Measurements from ENCODE around the gene TSHZ2. TPM values are rescaled to one million over a fixed set of nuclear protein-coding genes. Genes with fewer than 3 reads are reported as not detected.

The TSHZ2 gene
- total RNA-seq, 1 experiment from 2014 or later, result 0.05 TPM

DNA sequence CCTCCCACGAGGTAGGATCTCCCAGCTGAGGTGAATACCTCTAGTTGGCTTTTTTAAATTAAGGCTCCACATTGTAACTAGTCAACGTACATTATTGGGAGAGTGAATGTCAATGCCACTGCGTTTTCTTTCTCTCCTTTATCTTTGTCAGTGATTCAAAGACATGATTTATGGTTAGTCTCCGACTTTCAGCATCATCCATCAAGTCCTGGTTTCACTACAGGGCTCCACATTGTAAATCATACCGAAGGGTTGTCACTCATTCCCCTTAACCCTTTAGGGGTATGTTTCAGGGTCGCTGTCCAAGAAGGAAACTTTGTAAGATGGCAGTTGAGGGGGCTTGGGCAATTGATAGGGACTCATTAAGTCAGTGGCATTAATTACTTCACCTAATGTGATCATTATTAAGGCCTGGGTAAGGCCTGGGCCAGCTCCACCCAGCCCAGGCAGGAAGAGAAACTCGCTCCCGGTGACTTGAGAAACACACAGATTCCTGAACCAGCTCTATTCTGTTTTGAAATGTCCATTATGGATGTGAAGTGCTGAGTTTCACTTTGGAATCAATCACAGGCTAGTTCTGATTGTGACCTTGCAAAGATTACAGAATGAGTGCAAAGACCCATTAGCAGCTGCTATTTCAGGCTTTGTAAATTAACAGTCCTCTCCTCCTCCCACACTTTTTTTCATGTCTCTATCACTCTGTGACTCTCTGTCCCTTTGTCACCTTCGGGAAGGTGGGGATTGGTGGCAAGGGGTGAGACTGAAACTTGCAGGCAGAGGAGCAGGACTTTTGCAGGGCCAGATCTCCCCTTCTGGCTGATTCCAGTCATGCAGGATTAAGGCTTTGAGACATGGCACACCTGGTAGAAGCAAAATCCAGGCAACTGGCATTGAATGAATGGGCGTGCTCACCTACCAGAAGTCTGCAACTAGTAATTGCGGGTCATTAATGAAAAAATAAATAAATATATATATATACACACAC lies 222.4 kb downstream of the TSHZ2 start:
- no peak for DNase-seq (ENCODE audit: low spot score)

DNA sequence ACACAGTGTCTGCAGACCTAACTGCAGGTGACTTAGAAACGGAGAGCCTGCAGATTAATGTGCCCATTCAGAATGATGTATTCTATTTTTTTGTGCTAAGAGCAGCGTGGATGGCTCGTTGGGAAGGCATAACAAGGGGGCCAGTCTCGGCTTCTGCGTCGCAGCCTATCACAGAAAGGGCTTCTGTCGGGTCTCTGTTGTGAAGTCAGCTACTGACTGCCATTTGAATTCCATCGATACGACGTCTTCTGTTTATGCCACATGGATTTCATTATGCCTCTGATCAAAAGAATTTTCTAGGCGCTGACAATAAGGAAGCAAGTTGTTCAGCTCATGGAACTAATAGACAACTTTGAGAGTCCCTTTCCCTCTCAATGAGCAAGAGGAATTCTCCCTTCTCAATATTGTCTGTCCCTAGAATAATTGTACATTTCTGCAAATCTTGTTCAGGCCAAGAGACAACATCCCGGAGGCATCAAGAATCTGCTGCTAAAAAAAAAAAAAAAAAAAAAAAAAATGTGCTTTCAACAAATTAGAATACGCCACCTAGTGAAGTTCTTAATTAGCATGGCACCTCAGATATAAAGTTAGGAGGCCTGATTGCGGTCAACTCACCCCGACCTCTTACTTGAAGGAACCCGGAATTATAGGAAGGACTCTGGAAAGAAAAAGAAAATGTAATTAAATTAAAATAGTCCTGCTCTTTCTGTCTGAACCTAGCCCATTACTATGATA lies 223.9 kb downstream of the TSHZ2 start:
- no peak for DNase-seq (ENCODE audit: low spot score)

DNA sequence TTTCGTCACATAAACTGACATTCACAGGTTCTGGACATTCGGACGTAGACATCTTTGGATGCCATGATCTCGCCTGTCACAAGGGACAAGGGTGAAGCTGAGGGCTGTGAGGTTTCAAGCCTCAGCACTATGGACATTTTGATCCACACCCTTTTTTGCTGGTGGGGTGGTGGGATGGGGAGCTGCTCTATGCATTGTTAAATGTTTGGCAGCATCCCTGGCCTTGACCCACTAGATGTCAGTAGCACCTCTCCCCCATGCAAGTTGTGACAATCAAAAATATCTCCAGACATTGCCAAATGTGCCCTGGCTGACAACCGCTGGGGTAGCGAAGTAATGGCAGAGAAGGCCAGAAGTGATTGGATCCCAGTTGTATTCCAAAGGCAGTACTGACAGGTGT lies 229.4 kb downstream of the TSHZ2 start:
- DNase-seq (ENCODE audit: low spot score), result no peak

DNA sequence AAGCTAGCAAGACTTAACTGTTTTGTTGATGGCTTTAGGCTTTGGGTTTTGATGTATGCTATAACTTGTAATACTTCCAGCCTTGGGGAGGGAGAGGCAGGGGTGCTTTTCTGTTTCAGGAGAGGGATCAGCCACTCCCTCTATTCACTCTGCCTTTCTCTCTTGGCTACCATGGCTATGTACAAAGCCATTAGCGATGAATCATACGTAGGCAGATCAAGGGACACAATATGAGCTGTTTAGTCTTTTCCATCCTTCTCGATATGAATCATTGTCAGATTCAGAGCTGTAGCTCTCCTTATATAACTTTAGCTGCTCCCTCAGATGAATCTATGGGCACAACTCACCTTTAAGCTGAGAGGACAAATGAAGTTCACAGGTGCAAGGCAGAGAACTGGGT lies 230.6 kb downstream of the TSHZ2 start:
- no peak for DNase-seq (ENCODE audit: low spot score)

DNA sequence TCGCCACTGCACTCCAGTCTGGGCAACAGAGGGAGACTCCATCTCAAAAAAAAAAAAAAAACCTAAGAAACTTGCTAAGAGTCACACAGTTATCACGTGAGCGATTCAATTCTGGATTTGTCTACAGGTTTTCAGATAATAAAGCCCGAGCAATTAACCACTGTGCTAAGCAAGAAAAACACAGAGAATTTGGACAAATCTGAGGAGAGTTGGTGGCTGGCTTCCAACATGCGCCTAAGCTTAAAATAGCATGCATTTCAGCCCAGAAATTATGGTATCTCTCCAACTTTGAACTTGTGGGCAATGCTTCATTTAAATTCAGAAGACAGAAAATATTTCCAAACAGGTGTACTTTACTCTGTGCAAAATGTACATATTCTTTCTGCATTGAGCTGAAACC lies 232.9 kb downstream of the TSHZ2 start:
- no peak for DNase-seq (ENCODE audit: low spot score)

DNA sequence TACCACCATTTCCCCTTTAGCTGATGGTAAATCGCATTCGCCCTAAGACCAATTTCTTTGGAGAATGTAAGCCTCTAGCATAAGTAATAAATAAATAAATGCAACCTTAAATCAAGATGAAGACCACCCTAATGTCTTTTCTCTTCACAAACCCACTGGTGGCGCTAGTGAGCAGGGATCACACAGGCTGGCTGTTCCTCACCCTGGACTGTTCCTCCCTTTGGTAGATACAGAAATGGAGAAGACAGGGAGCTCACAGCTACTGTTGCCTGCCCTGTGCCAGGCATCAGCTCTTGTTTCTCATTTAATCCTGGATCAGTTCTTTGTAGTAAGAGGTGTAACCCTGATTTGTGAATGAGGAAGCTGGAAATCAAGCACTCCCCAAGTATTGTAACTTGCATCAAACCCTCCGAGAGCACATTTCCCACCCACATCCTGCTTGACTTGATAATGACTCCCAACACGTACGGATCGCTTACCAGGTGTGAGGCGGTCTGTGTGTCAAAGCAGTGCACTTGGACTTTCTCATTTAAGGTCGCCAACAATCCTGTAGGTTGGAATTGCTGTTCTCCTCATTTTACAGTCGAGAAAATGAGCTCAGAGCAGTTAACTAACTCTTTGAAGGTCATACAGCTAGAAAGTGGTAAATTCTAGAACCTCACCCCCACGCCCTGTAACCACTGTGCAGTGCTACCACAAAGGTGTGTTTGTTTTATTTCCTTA lies 236.1 kb downstream of the TSHZ2 start:
- DNase-seq (ENCODE audit: low spot score), result no peak

DNA sequence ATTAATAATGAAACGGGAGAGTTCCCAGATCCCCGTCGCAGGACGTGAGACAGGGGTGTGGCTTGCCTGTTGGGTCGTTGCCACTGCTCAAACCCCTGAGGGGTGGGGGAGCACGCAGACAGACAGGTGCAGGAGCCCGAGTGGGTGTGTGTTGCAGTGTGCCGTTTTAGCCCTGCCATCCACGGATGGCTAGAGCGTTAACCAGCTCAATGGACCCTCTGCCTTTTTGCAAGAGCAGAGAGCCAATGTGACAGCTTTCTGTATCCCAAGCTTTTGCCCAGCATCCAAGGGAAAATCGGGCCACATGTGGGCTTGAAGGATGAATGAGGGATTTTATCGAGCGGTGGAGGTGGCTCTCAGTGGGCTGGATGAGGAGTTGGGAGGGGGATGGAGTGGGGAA lies 237.9 kb downstream of the TSHZ2 start:
- DNase-seq (ENCODE audit: low spot score), result no peak

DNA sequence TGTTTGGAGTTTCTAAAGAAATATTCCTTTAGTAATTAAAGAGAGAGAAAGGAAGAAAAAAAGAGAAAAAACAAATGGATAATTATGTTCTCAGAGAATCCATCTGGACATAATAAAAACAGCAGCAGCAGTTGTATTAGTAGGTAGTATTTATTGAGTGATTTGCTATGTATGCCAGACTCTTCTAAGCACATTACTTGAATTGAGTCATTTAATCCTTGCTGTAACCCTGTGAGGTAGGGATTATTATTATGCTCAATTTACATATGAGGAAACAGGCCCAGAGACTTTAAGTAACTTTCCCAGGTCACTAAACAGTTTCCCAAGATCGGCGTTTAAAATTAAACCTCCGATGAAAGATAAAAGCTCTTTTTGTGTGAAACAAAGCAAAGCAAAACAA lies 238.8 kb downstream of the TSHZ2 start:
- DNase-seq (ENCODE audit: low spot score), result no peak

DNA sequence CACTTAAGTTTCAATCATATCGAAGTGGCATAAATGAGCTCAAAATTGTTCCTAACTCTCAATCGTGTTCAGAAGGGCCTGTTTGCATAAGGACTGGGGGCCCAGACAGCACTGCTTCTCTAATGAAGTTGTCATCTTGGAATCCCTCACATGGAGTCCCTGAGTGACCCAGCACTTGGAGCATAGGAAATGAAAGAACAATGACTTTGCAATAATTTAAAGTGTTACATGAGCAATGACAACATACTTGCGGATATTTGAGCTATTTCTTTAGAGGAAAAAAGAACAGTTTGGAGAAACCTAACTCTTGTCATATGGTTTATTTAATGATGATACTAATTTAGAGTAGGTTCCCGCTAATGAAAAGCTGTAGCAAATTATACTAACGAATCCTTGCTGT lies 239.9 kb downstream of the TSHZ2 start:
- no peak for DNase-seq (ENCODE audit: low spot score)

DNA sequence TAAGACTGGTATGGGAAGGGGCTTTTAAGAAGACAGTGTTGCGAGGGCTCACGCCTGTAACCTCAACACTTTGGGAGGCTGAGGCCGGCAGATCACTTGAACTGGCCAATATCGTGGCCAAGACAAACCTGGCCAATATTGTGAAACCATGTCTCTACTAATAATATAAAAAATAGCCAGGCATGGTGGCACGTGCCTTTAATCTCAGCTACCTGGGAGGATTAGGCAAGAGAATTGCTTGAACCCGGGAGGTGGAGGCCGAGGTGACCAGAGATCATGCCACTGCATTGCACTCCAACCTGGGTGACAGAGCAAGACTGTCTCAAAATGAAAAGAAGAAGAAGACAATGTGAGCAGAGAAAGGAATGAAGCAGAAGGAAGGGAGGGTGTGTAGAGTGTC lies 242.2 kb downstream of the TSHZ2 start:
- DNase-seq (ENCODE audit: low spot score), result no peak

DNA sequence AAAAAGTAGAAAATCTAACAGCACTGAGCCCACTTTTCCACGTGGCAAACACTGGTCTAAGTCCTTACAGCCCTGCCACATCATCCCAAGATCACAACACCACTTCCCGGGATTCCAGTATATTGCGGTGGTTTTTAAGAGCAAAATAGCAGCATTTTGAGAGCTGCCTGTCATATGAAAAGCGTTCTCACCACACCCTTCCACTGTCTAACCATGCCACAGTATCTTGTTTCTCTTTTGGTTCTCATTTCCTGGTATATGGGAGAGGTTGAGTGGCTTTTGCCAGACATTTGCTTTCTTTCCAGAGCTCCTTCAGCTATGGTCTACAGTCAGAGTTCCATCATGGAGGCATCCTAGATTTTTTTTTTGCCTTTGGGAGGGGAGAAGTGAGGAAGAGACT lies 243.0 kb downstream of the TSHZ2 start:
- DNase-seq (ENCODE audit: low spot score), result no peak

DNA sequence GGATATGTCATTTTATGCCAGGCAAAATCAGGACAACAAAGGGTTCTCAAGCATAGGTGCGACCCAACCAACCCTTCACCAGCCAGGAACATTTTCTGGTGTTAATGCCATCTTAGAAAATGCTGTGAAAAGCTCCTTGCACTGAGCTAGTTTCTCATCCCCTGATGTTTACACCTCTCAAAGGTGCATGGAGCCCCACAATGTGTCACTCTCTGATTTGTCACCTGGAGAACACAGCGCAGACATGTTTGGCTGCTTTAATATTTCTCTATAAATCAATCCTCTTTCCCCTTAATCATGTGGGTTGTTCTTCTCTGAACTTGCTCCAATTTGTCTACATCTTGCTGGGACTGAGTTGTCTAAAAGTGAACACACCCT lies 244.3 kb downstream of the TSHZ2 start:
- DNase-seq (ENCODE audit: low spot score), result no peak

DNA sequence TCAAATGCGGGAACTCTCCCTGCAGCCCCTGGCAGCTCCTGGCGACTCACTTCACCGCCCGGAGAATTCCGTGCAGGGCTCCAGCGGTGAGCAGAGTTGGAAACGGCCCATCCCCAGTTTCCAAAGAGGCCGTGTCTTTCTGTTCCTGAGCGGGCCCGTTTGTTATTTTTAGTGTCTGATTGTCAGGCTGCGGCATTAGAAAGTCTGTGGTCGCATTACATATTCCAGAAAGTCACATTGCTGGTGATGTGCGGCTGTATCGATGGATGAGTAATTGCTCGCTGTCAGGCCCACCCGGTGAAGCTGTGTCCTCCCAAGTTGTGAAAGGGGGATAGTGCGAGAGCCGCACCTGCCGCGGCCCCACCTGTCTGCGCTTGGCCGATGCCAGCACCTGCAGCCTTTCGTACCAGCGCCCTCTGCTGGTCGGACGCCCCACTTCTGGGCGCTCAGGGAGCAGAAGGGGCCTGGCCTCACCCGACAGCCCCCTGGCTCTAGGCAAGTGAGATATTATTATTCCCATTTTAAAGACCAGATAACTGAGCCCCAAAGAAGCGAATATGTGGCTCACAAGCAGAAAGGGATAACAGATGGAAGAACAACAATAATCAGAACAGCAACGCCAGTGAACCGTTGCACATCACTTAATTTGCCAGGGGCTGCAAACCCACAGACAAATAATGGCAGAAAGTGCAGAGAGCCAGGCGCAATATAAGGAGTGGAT lies 244.9 kb downstream of the TSHZ2 start:
- DNase-seq (ENCODE audit: low spot score), result peak; percentile 79

DNA sequence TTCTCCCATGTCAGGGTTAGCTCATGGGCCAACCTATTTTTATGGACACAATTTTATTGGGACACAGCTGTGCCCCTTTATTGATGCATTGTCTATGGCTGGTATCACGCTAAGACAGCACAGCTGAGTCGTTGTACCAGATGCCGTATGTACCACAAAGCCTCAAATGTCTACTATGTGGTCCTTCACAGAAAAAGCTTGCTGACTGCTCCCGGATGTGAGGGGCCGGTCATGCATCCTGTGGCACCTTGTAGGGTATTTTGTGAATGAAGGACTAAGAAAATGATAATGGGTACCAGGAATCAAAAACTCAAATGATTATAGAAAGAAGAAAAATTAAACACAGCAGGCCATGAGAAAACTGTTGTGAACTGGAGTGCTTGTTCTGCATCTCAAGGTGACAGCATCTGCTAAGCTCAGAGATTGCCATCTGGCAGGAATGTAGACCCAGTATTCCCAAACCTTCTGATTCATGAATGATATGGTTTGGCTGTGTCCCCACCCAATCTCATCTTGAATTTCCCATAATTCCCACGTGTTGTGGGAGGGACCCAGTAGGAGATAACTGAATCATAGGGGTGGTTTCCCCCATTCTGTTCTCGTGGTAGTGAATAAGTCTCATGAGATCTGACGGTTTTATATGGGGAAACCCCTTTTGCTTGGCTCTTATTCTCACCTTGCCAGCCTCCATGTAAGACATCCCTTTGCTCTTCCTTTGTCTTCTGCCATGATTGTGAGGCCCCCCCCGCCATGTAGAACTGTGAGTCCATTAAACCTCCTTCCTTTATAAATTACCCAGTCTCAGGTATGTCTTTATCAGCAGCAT lies 248.5 kb downstream of the TSHZ2 start:
- DNase-seq (ENCODE audit: low spot score), result no peak

DNA sequence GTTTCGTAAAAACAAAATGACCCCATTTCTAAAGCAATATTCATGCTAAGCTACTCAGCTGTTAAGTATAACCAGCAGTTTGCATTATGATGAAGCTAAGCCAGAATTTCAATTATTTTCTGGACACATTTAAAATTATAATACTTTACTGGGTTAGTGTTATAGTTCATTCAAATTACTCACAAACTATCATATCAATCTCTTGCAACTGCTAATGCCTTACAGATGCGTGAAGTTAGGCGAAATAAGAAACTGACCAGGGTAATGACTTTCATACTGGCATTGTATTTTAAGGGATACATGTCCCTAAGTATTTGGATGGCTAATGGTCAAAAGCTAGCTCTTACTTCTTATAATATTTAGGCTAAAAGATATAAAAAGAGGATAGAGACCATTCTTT lies 249.6 kb downstream of the TSHZ2 start:
- DNase-seq (ENCODE audit: low spot score), result no peak

DNA sequence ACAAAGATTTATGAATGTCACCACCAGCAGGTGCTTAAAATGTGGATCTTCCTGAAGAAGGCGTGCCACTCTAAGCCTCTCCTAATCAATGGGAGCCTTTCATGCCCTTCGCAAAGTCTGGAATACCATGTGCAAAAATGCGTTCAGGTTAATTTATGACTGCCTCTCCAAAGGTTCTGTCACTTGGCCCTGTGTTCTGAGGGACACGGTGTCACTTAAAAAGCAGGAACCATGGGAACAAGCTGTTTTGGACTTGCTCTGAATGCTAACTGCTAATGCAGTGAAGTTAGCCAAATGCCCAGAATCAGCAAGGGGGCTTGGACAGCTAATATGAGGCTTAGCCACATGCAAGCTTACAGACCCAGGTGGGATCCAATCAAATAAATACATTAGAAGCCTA lies 250.3 kb downstream of the TSHZ2 start:
- DNase-seq (ENCODE audit: low spot score), result no peak

DNA sequence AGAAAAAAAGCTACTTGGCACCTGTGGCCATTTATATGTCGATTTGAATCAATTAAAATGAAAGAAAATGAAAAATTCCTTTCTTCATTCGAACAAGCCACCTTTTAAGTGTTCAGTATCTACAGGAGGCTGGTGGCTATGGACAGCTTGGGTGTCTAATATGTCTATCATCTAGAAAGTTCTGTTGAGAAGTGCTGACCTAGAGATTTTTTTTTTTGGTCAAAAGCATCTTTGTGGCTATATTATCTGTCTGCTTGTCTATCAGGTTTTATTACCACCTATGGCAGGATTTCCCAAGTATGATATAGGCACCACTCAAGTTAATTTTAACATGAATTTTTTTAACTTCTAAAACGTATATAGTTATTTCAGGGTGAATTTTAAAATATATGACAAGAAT lies 250.8 kb downstream of the TSHZ2 start:
- no peak for DNase-seq (ENCODE audit: low spot score)

DNA sequence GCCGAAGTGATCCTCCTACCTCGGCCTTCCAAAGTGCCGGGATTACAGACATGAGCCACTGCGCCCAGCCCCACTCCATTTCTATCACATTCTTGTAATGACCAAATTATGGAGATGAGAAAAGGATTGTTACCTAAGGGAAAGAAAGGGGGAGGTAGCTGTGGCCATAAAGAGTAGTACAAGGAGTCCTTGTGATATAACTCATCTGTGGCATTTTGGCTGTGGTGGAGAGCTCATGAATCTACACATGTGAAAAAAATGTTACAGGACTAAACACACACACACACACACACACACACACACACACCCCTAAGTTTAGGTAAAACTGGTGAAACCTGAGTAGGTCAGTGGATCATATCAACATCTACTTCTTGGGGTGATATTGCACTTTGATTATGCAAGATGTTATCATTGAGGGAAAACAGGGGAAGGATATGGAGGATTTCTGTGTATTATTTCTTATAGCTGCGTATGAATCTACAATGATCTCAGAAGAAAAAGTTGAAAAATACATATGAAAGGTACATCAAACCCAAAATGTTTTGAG lies 251.5 kb downstream of the TSHZ2 start:
- DNase-seq (ENCODE audit: low spot score), result no peak

DNA sequence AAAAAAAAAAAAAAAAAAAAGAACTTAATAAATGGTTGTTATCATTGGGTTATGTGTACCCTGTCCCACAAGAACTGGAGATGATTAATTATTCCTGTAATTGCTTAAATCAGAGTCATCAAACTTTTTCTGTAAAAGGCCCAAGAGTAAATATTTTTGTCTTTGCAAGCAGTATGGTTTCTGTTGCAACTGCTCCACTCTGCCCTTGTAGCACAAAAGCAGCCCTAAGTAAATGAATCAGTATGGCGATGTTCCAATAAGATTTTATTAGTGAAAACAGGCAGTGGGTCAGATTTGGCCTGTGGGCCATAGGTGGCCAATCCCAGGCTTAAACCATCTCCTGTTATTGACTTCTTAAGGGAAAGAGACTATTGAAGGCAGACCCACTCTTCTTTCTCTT lies 252.7 kb downstream of the TSHZ2 start:
- no peak for DNase-seq (ENCODE audit: low spot score)

DNA sequence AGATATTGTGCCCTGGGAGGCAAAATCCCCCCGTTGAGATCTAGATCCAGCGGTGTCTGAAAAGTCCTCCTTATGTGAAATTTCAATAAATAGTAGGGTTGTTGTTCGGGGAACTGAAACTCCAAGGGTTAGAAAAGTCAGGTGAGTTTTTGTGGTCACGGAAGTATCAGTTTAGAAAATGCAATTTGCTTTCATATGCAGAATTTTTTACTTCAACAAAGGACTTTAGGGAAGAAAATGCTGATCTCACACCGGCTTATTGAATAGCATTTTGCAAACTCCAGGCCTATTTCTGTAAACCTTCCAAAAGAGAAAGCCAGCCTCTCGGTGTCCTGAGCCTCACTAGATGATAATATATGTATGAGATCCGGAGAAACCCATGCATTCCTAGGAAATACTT lies 254.7 kb downstream of the TSHZ2 start:
- DNase-seq (ENCODE audit: low spot score), result no peak

All from HT-29 (cell line).